T47D (cell line): ENCODE measurements around the gene TMEM106A.
"Not testable (repeated sequence)": the region's sequence is repeated elsewhere in the genome, so short reads cannot be mapped to it uniquely, and the experiment has no call there.

Experiments used
- DNase-seq, 2 experiments: peaks; one replicate each; pipeline versions ENCODE4 v3.0.0 to v3.0.0-alpha.2; 2011 to 2012; ENCODE audit warnings: low read depth in 1 of 2, low spot score in 1 of 2
- JUND ChIP-seq: IDR thresholded peaks from 2 replicates; pipeline ENCODE4 v1.6.1; 2012; ENCODE audit warnings: low read depth
- in situ Hi-C: cut with HindIII; loops from 2 replicates; pipeline ENCODE4 v1.10.0; 2016; ENCODE audit warnings: low sequenced_read_pairs, low pct_unique_long_range_greater_than_20kb

The TMEM106A gene

DNA sequence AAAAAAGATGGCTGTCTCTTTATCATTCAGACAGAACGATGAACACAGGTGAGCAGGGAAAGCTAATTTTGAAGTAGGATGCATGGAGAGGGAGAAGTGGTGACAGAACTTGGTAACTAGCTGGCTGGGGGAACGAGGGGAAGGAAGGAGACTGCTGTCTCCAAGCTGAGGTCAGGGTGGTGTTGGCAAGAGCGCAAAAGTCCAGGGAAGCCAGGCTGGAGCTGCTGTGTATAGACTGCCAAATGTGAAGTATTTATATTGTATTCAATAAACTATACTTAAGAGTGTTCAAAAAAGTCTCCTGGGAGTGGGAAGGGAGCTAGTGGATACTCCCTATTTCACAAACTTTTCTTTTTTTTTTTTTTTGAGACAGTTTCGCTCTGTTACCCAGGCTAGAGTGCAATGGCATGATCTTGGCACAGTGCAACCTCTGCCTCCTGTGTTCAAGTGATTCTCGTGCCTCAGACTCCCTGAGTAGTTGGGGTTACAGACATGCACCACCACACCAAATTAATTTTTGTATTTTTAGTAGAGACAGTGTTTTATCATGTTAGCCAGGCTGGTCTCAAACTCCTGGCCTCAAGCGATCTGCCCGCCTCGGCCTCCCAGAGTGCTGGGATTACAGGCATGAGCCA, 8.2 kb downstream of the TMEM106A start:
- in situ Hi-C loops, result no loop called here
- DNase-seq, result no peak
- no peak for TF ChIP-seq JUND

DNA sequence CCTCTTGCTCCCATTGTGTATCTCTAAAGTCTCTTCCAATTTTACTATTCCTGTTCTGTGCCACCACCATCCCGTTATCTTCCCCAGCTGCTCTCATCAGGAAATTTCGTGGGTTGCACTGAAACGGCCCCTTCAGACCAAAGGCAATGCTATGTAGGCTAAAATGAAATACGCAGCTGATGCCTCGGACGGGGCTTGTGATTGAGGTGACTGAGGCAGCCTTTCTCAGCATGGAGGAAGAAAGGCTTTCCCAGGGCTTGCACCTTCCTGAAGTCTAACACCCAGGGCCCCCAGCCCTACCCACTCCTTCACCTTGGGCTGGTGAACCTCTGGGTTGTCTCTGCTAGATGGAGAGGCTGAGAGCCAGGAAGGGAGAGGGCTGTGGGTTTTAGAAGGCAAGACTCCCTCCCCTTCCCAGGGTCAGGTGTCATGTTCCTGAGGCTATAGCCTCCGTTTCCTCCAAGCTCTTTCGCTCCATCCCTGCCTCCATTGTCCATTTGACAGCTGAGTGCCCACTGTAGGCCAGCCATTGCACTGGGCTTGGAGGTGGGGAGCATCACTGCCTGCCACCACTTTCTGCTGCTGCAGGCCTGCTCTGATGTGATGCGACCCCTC, 8.9 kb downstream of the TMEM106A start:
- in situ Hi-C loops, result no loop called here
- DNase-seq, result no peak
- no peak for TF ChIP-seq JUND

- in situ Hi-C loops, result no loop called here
- no peak for DNase-seq
- no peak for TF ChIP-seq JUND
Observed at GRCh38 chr17:43224146-43224705, 12.6 kb downstream of the TMEM106A start.

DNA sequence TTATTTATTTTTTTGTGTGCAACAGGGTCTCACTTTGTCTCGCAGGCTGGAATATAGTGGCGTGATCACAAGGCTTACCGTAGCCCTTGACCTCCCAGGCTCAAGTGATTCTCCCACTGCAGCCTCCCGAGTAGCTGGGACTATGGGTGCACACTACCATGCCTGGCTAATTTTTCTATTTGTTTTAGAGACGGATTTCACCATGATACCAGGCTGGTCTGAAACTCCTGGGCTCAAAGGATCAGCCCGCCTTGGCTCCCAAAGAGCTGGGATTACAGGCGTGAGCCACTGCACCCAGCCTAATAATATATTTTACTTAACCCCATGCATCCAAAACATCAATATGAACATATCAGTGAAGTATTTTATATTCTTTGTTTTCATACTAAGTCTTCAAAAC, 14.7 kb downstream of the TMEM106A start:
- no peak for TF ChIP-seq JUND
- in situ Hi-C loops, result no loop called here
- DNase-seq, result no peak

GRCh38 chr17:43228020-43228782, 16.5 kb downstream of the TMEM106A start, which contains the start of gene CCDC200:
CCDC200 (minus strand) TSS chr17:43228623; CDS start chr17:43228554, 69 bp downstream.
- in situ Hi-C loops, DNase-seq: not testable (repeated sequence)

DNA sequence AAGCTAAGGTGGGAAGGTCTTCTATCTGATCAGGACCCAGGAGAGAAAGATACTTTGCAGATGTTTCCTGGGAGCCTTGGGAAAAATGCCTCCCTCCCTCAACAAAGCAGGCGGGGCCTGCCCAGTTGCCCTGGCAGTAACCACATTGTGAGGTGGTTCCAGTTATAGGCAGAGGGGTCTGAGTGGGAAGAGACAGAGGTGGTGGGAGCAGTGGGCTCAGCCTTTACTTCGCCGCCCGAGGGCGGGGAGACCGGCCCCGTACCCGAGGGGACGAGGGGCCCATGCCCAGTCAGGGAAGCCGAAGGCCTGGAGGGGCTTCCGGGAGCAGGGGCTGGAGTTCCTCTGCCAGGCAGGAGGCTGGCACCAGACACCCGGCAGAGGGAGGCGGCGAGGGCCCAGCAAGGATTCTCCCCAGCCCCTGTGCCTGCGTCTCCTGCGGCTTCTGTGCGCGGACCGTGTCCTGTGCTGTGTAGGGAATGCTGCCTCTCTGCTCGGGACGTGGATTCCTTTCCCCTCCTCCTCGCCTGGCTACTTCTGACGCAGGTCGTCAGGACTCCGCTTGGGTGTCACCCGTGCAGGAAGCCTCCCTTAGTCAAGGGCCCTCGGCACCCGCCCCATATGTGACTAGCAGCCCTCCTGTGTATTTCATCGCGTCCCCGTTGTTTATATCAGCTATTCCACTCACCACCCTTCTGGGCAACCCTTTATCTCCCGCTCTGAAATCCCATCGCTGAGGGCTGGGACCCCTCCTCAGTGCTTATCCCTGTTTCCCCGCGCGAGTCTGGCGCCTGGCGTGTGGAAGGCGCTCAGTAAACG, 19.7 kb downstream of the TMEM106A start:
- in situ Hi-C loops, result not testable (repeated sequence)

DNA sequence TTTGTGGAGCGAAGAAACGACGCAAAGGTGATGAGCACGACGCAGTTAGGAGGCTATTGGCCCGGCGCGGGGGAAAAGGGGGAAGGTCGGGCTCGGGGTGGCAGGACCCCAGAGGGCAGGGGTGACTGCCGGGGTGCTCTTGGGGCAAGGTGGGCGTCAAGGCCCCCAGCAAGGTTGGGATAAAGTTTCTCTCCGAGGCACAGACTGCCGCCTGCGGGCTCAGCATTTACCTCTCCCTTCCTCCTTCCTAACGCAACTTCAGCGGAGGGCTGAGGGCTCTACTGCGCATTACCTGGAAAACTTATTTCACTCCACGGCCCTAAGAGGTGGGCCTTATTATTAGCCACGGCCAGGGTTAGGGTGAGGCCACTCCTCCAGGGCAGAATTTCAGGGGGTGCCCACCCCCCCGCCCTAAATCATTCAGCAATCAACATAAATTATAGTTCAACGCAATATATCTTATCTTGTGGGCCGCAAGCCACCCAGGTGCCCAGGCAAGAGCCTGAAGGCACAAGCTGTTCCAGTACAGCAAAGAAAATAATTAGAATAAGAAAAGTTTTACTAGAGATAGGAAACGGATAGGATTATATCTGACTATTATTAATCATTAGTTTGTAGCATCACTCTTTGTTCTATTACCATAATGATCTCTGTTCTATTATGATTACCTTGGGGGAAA, 20.5 kb downstream of the TMEM106A start:
- in situ Hi-C loops, DNase-seq: not testable (repeated sequence)

More for the DNA sequence above, 19.7 kb downstream of the TMEM106A start:
- not testable (repeated sequence) for DNase-seq

DNA sequence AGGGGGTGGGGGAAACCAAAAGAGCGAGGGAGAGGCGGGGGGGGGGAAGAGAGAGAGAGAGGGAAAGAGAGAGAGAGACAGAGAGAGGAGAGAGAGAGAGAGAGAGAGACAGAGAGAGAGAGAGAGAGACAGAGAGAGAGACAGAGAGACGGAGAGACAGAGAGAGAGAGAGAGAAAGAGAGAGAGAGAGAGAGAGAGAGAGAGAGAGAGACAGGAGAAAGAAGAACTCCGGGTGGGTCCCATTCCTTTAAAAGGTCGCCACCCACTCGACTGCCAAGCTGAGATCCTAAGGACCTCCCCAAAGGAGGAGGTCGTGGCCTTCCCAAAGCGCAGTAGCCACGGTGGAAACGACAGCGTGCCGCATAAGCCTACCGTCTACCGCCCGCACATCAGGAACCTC, 21.6 kb downstream of the TMEM106A start:
- in situ Hi-C loops, result not testable (repeated sequence)

GRCh38 chr17:43233877-43234276, 22.2 kb downstream of the TMEM106A start, which contains the start of gene RNU2-1:
RNU2-1 (minus strand) TSS chr17:43233977.
- in situ Hi-C loops, DNase-seq: not testable (repeated sequence)

More for the DNA sequence above, 21.6 kb downstream of the TMEM106A start:
- not testable (repeated sequence) for DNase-seq

DNA sequence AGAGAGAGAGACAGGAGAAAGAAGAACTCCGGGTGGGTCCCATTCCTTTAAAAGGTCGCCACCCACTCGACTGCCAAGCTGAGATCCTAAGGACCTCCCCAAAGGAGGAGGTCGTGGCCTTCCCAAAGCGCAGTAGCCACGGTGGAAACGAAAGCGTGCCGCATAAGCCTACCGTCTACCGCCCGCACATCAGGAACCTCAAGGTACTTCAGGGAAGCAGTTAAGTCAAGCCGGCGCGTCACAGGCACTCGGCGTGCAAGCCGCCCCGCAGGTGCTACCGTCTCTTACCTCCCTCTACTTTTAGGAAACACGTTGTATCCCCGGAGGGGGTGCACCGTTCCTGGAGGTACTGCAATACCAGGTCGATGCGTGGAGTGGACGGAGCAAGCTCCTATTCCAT, 27.9 kb downstream of the TMEM106A start:
- DNase-seq, in situ Hi-C loops: not testable (repeated sequence)

GRCh38 chr17:43240596-43241352, 29.1 kb downstream of the TMEM106A start:
- DNase-seq, in situ Hi-C loops: not testable (repeated sequence)

DNA sequence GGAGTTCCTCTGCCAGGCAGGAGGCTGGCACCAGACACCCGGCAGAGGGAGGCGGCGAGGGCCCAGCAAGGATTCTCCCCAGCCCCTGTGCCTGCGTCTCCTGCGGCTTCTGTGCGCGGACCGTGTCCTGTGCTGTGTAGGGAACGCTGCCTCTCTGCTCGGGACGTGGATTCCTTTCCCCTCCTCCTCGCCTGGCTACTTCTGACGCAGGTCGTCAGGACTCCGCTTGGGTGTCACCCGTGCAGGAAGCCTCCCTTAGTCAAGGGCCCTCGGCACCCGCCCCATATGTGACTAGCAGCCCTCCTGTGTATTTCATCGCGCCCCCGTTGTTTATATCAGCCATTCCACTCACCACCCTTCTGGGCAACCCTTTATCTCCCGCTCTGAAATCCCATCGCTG, 34.8 kb downstream of the TMEM106A start:
- in situ Hi-C loops, result not testable (repeated sequence)

More for the DNA sequence above, 34.8 kb downstream of the TMEM106A start:
- DNase-seq, result not testable (repeated sequence)
